Adrenal gland (tissue), 5 donors: ENCODE results near the gene AKR1D1.

Source experiments
- CTCF ChIP-seq, 6 experiments: fragments of 450-650 bp in 4 of 6; fragments of 200-600 bp in 2 of 6; sonication (generic) in 1 of 6; IDR thresholded peaks; 1 replicate in 5 of 6; 2 replicates in 1 of 6; pipeline versions ENCODE4 v1.5.1 to v1.8.0; 2016 to 2021; ENCODE audit warnings: antibody characterized with exemption in 6 of 6, mild to moderate bottlenecking in 2 of 6, moderate library complexity in 1 of 6
- POLR2A ChIP-seq, 2 donors: fragments of 450-650 bp; IDR thresholded peaks; one replicate each; pipeline ENCODE4 v1.6.1; 2017; ENCODE audit warnings: antibody characterized with exemption in 2 of 2, mild to moderate bottlenecking in 2 of 2, moderate library complexity in 1 of 2
- donor health status: DM: no; HTN: no; CAD: no.

DNA sequence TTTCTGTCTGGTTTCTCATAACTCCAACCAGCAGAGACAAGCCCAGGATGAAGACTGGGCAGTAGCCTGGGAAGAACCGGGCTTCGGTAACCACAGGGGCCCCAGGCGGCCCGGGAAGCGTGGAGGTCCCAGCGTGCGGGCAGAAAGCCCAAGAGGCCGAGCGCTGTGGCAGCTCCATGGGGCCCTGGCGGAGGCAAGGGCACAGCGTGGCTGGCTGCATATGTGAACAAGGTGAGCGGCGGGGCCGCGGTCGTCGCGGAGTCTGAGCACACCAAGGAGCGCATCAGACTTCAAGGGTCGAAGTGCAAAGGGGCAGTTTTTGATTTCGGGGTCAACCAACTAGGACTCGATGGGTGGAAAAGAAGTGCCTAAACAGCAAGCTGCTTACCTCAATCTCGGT, 45.9 kb downstream of the AKR1D1 start:
- TF ChIP-seq POLR2A (IDR thresholded peaks at IDR 0.05) (no peak), CTCF (IDR thresholded peaks at IDR 0.05) (no peak)
